Inferior parietal cortex (tissue), 1 donor: Measurements from ENCODE around the gene GLB1L3.
"Not testable (repeated sequence)": the region's sequence is repeated elsewhere in the genome, so short reads cannot be mapped to it uniquely, and the experiment has no call there.

Source experiments
- DNase-seq: peaks from one replicate; pipeline ENCODE4 v3.0.0-alpha.2; 2016; ENCODE audit errors: extremely low spot score

Gene GLB1L3

GRCh38 chr11:134250675-134251074 lies 25.5 kb upstream of the GLB1L3 start:
- no peak for DNase-seq

- DNase-seq: no peak
These were observed 23.6 kb upstream of the GLB1L3 start for GRCh38 chr11:134252346-134253187.

GRCh38 chr11:134253188-134253993 lies 22.8 kb upstream of the GLB1L3 start, which contains the start of the genes ACAD8 and THYN1:
Gene ACAD8 (plus strand): TSS chr11:134253568. CDS start chr11:134253601, 33 bp downstream.
Gene THYN1 (minus strand): TSS chr11:134253352. CDS start chr11:134252882, 470 bp downstream.
- DNase-seq: peak; percentile 97

GRCh38 chr11:134254433-134255183 lies 21.6 kb upstream of the GLB1L3 start:
- DNase-seq: no peak

GRCh38 chr11:134255184-134255561 lies 21.0 kb upstream of the GLB1L3 start:
- DNase-seq: not testable (repeated sequence)

GRCh38 chr11:134257101-134257500 lies 19.1 kb upstream of the GLB1L3 start:
- no peak for DNase-seq

- no peak for DNase-seq
These were observed 17.6 kb upstream of the GLB1L3 start for GRCh38 chr11:134258577-134258976.

GRCh38 chr11:134260503-134260902 lies 15.7 kb upstream of the GLB1L3 start:
- DNase-seq: no peak

- no peak for DNase-seq
These were observed 15.2 kb upstream of the GLB1L3 start for GRCh38 chr11:134260983-134261382.

- DNase-seq: no peak
These were observed 14.3 kb upstream of the GLB1L3 start for GRCh38 chr11:134261626-134262488.

- DNase-seq: no peak
These were observed 11.0 kb upstream of the GLB1L3 start for GRCh38 chr11:134264966-134265764.

- no peak for DNase-seq
These were observed 9.7 kb upstream of the GLB1L3 start for GRCh38 chr11:134266440-134266839.

GRCh38 chr11:134266841-134267251 lies 9.3 kb upstream of the GLB1L3 start:
- DNase-seq: no peak

GRCh38 chr11:134267461-134267860 lies 8.7 kb upstream of the GLB1L3 start:
- no peak for DNase-seq

GRCh38 chr11:134267966-134268365 lies 8.2 kb upstream of the GLB1L3 start:
- DNase-seq: no peak

GRCh38 chr11:134270250-134270714 lies 5.9 kb upstream of the GLB1L3 start:
- DNase-seq: no peak

- no peak for DNase-seq
These were observed 4.2 kb upstream of the GLB1L3 start for GRCh38 chr11:134271978-134272377.

- no peak for DNase-seq
These were observed 3.5 kb upstream of the GLB1L3 start for GRCh38 chr11:134272381-134273316.

- no peak for DNase-seq
These were observed 2.9 kb upstream of the GLB1L3 start for GRCh38 chr11:134273317-134273712.
